Vagina (tissue), 2 donors: ENCODE data around the gene IRX3. TPM values are rescaled to one million over a fixed set of nuclear protein-coding genes. Genes with fewer than 3 reads are reported as not detected.

Experiments used
- DNase-seq, 2 donors: peaks; one replicate each; pipeline ENCODE4 v3.0.0-alpha.2; 2017; ENCODE audit errors: extremely low spot score in 2 of 2
- H3K27ac ChIP-seq: fragments of 200-600 bp; sonication (generic); one replicate; pipeline ENCODE4 v1.5.1; 2019
- H3K27me3 ChIP-seq: fragments of 200-600 bp; sonication (generic); one replicate; pipeline ENCODE4 v1.5.1; 2019
- H3K36me3 ChIP-seq, 2 donors: fragments of 200-600 bp; sonication (generic); one replicate each; pipeline ENCODE4 v1.5.1; 2017 to 2019
- H3K4me1 ChIP-seq: fragments of 200-600 bp; sonication (generic); one replicate; pipeline ENCODE4 v1.5.1; 2019
- H3K4me3 ChIP-seq, 2 donors: fragments of 200-600 bp; sonication (generic); 1 replicate in 1 of 2; 2 replicates in 1 of 2; pipeline ENCODE4 v1.5.1; 2016 to 2019
- H3K9me3 ChIP-seq: fragments of 200-600 bp; sonication (generic); one replicate; pipeline ENCODE4 v1.5.1; 2019
- CTCF ChIP-seq, 3 experiments: fragments of 450-650 bp in 2 of 3; fragments of 200-600 bp in 1 of 3; sonication (generic) in 1 of 3; IDR thresholded peaks; one replicate each; pipeline ENCODE4 v1.5.1; 2017 to 2019; ENCODE audit warnings: antibody characterized with exemption in 3 of 3, mild to moderate bottlenecking in 2 of 3, moderate library complexity in 2 of 3
- POLR2A ChIP-seq, 2 donors: fragments of 450-650 bp; IDR thresholded peaks; one replicate each; pipeline ENCODE4 v1.6.1; 2017; ENCODE audit warnings: antibody characterized with exemption in 2 of 2, mild to moderate bottlenecking in 2 of 2, moderate library complexity in 2 of 2
- POLR2AphosphoS5 ChIP-seq, 2 donors: sonication (generic); formaldehyde crosslinking; IDR thresholded peaks; one replicate each; pipeline ENCODE4 v1.9.0; 2017; ENCODE audit warnings: antibody characterized with exemption in 2 of 2, mild to moderate bottlenecking in 2 of 2, low read depth in 1 of 2; ENCODE audit not compliant: insufficient read depth in 1 of 2
- intact Hi-C: fragments of 100-400 bp; cut with DNase I; formaldehyde crosslinking; loops from one replicate; pipeline ENCODE4 v1.15.1; 2023
- total RNA-seq: library from RNA; depleted of rRNA; stranded (reverse); fragments of >200 nt; gene quantifications from one replicate; pipeline ENCODE4 v1.2.3, GENCODE V29; 2016

The IRX3 gene
- total RNA-seq, 1 donor from 2014 or later = 16.5 TPM

- TF ChIP-seq POLR2A (IDR thresholded peaks at IDR 0.05) (no peak), CTCF (IDR thresholded peaks at IDR 0.05) (no peak), POLR2AphosphoS5 (IDR thresholded peaks at IDR 0.05; ENCODE audit: insufficient read depth in 1 of 2, low read depth in 1 of 2) (no peak)
- H3K9me3 ChIP-seq = no peaks in the 10 kb centered on the region
- peaks cover 9% of the 10 kb centered on the region for H3K4me1 ChIP-seq
- H3K27me3 ChIP-seq = peaks cover 8% of the 10 kb centered on the region
- DNase-seq = no peak
- H3K4me3 ChIP-seq = no peak overlapping the region
- no peaks in the 10 kb centered on the region for H3K36me3 ChIP-seq
- intact Hi-C loops = no loop called here
- H3K27ac ChIP-seq = no peak overlapping the region
Observed at GRCh38 chr16:54291656-54292487, 5.3 kb upstream of the IRX3 start.

- TF ChIP-seq POLR2A (IDR thresholded peaks at IDR 0.05) (no peak), CTCF (IDR thresholded peaks at IDR 0.05) (no peak), POLR2AphosphoS5 (IDR thresholded peaks at IDR 0.05; ENCODE audit: insufficient read depth in 1 of 2, low read depth in 1 of 2) (no peak)
- H3K9me3 ChIP-seq = no peaks in the 10 kb centered on the region
- H3K4me3 ChIP-seq = no peak overlapping the region
- peaks cover 10% of the 10 kb centered on the region for H3K4me1 ChIP-seq
- DNase-seq = no peak
- no peak overlapping the region for H3K27ac ChIP-seq
- intact Hi-C loops = no loop called here
- no peaks in the 10 kb centered on the region for H3K36me3 ChIP-seq
- peaks cover 8% of the 10 kb centered on the region for H3K27me3 ChIP-seq
Observed at GRCh38 chr16:54290833-54291655, 4.5 kb upstream of the IRX3 start.

GRCh38 chr16:54289945-54290832, 3.6 kb upstream of the IRX3 start:
- Histone ChIP-seq H3K36me3 (no peaks in the 10 kb centered on the region), H3K4me3 (no peak overlapping the region), H3K27me3 (peaks cover 8% of the 10 kb centered on the region), H3K4me1 (peaks cover 16% of the 10 kb centered on the region), H3K9me3 (no peaks in the 10 kb centered on the region), H3K27ac (no peak overlapping the region)
- DNase-seq = no peak
- TF ChIP-seq POLR2A (IDR thresholded peaks at IDR 0.05) = no peak
- no peak for TF ChIP-seq POLR2AphosphoS5 (IDR thresholded peaks at IDR 0.05; ENCODE audit: insufficient read depth in 1 of 2, low read depth in 1 of 2)
- no peak for TF ChIP-seq CTCF (IDR thresholded peaks at IDR 0.05)
- intact Hi-C loops = loop anchor here (5.0 to 10.0 kb wide), 3 partner anchors 155 to 735 kb away; partner anchors contain the start of gene IRX5

GRCh38 chr16:54289242-54289944, 2.8 kb upstream of the IRX3 start:
- Histone ChIP-seq H3K27ac (no peak overlapping the region), H3K9me3 (no peaks in the 10 kb centered on the region), H3K36me3 (no peaks in the 10 kb centered on the region), H3K4me3 (no peak overlapping the region), H3K4me1 (peaks cover 24% of the 10 kb centered on the region), H3K27me3 (peaks cover 8% of the 10 kb centered on the region)
- TF ChIP-seq CTCF (IDR thresholded peaks at IDR 0.05) = no peak
- TF ChIP-seq POLR2A (IDR thresholded peaks at IDR 0.05) = no peak
- TF ChIP-seq POLR2AphosphoS5 (IDR thresholded peaks at IDR 0.05; ENCODE audit: insufficient read depth in 1 of 2, low read depth in 1 of 2) = no peak
- no peak for DNase-seq
- intact Hi-C loops = loop anchor here (5.0 to 10.0 kb wide), 3 partner anchors 155 to 735 kb away; partner anchors contain the start of gene IRX5
